ENCODE measurements around the gene ZC3H4.

GRCh38 chr19:47021536-47022139 lies 91.9 kb downstream of the ZC3H4 start:
- no peak for TF ChIP-seq CTCF (IDR thresholded peaks at IDR 0.05)
- no peak for TF ChIP-seq ZFX (IDR thresholded peaks at IDR 0.05; ENCODE audit: borderline replicate concordance)

Data from 22Rv1 (cell line).